Gastrocnemius medialis (tissue), 4 donors: ENCODE data around the gene DLD. TPM values are rescaled to one million over a fixed set of nuclear protein-coding genes. Genes with fewer than 3 reads are reported as not detected.

Experiments
- ATAC-seq, 2 donors: fragments of 150-250 bp; one replicate each; pipeline ENCODE4 v1.9.1; 2016
- DNase-seq, 2 donors: peaks; one replicate each; pipeline ENCODE4 v3.0.0-alpha.2; 2019
- H3K27ac ChIP-seq, 4 donors: fragments of 200-600 bp; sonication (generic); 1 replicate in 1 of 4; 2 replicates in 3 of 4; pipeline ENCODE4 v1.5.1; 2016 to 2018; ENCODE audit warnings: mild to moderate bottlenecking in 2 of 4, moderate library complexity in 1 of 4
- H3K27me3 ChIP-seq, 3 donors: fragments of 200-600 bp; sonication (generic) in 2 of 3; 1 replicate in 1 of 3; 2 replicates in 2 of 3; pipeline versions ENCODE4 v1.5.1 to v1.6.0; 2016 to 2019; ENCODE audit warnings: mild to moderate bottlenecking in 1 of 3, moderate library complexity in 1 of 3
- H3K36me3 ChIP-seq, 2 donors: fragments of 200-600 bp; sonication (generic) in 1 of 2; one replicate each; pipeline ENCODE4 v1.5.1; 2017 to 2018
- H3K4me1 ChIP-seq, 2 donors: fragments of 200-600 bp; sonication (generic) in 1 of 2; one replicate each; pipeline ENCODE4 v1.5.1; 2016 to 2017; ENCODE audit warnings: mild to moderate bottlenecking in 2 of 2
- H3K4me3 ChIP-seq, 4 donors: fragments of 200-600 bp; sonication (generic) in 3 of 4; 1 replicate in 1 of 4; 2 replicates in 3 of 4; pipeline ENCODE4 v1.5.1; 2016 to 2019; ENCODE audit warnings: mild to moderate bottlenecking in 2 of 4
- H3K9me3 ChIP-seq, 3 donors: fragments of 200-600 bp; sonication (generic) in 2 of 3; 1 replicate in 1 of 3; 2 replicates in 2 of 3; pipeline ENCODE4 v1.5.1; 2016 to 2019
- CTCF ChIP-seq, 5 experiments: fragments of 450-650 bp in 3 of 5; fragments of 200-600 bp in 2 of 5; sonication (generic) in 2 of 5; IDR thresholded peaks in 4 of 5; conservative IDR thresholded peaks in 1 of 5; 1 replicate in 4 of 5; 2 replicates in 1 of 5; pipeline ENCODE4 v1.5.1; 2016 to 2019; ENCODE audit warnings: antibody characterized with exemption in 5 of 5, mild to moderate bottlenecking in 3 of 5, moderate library complexity in 3 of 5
- POLR2A ChIP-seq, 2 donors: fragments of 450-650 bp; IDR thresholded peaks; one replicate each; pipeline ENCODE4 v1.6.1; 2017; ENCODE audit warnings: antibody characterized with exemption in 2 of 2, mild to moderate bottlenecking in 2 of 2, moderate library complexity in 2 of 2
- in situ Hi-C, 4 donors: fragments of 200-750 bp; cut with MboI; loops; one replicate each; pipeline versions ENCODE4 v1.15.0 to v1.8.0; 2017; ENCODE audit warnings: low sequenced_read_pairs in 4 of 4
- intact Hi-C: fragments of 100-400 bp; cut with DNase I; formaldehyde crosslinking; loops from one replicate; pipeline ENCODE4 v1.15.1; 2023; ENCODE audit warnings: low total_unique reads
- total RNA-seq, 4 donors: library from RNA; depleted of rRNA; stranded (reverse); fragments of >200 nt; gene quantifications; one replicate each; pipeline versions ENCODE4 v1.1.0 to v1.2.3, GENCODE V29; 2016

The DLD gene
- total RNA-seq, 4 donors from 2014 or later = 110 to 157 (median 146) TPM

GRCh38 chr7:107937531-107937930 is 46.5 kb downstream of the DLD start:
- H3K27ac ChIP-seq = peak overlapping the region; percentile 47 to 65 (median 59)
- intact Hi-C loops = no loop called here
- no peak for DNase-seq
- ATAC-seq = peak in 1 of 2 donors; percentile 49
- in situ Hi-C loops = no loop called here
- TF ChIP-seq POLR2A (IDR thresholded peaks at IDR 0.05) (no peak), CTCF (IDR thresholded peaks at IDR 0.05 in 4 of 5, conservative IDR thresholded peaks at IDR 0.05 in 1 of 5) (no peak)
- no peaks in the 10 kb centered on the region for H3K9me3 ChIP-seq
- H3K4me1 ChIP-seq = peaks cover 26 to 39% of the 10 kb centered on the region in 2 donors
- H3K27me3 ChIP-seq = no peaks in the 10 kb centered on the region
- no peak overlapping the region for H3K4me3 ChIP-seq
- H3K36me3 ChIP-seq = peaks cover 0 to 32% of the 10 kb centered on the region in 2 donors

- Histone ChIP-seq H3K9me3 (no peaks in the 10 kb centered on the region), H3K4me1 (peaks cover 26 to 39% of the 10 kb centered on the region in 2 donors), H3K27me3 (no peaks in the 10 kb centered on the region), H3K27ac (peak overlapping the region; percentile 47 to 65 (median 59)), H3K36me3 (peaks cover 0 to 24% of the 10 kb centered on the region in 2 donors), H3K4me3 (no peak overlapping the region)
- TF ChIP-seq CTCF (IDR thresholded peaks at IDR 0.05 in 4 of 5, conservative IDR thresholded peaks at IDR 0.05 in 1 of 5) (no peak), POLR2A (IDR thresholded peaks at IDR 0.05) (no peak)
- intact Hi-C loops = no loop called here
- DNase-seq (no peak), ATAC-seq (peak; percentile 42 to 61)
- in situ Hi-C loops = no loop called here
Measured at GRCh38 chr7:107938456-107939250, 47.7 kb downstream of the DLD start.

GRCh38 chr7:107939573-107940489 is 48.8 kb downstream of the DLD start:
- H3K36me3 ChIP-seq = peaks cover 0 to 23% of the 10 kb centered on the region in 2 donors
- no peak for DNase-seq
- peak in 1 of 2 donors; percentile 57 for ATAC-seq
- H3K9me3 ChIP-seq = no peaks in the 10 kb centered on the region
- intact Hi-C loops (no loop called here), in situ Hi-C loops (no loop called here)
- TF ChIP-seq POLR2A (IDR thresholded peaks at IDR 0.05) = no peak
- no peak for TF ChIP-seq CTCF (IDR thresholded peaks at IDR 0.05 in 4 of 5, conservative IDR thresholded peaks at IDR 0.05 in 1 of 5)
- no peak overlapping the region for H3K4me3 ChIP-seq
- H3K4me1 ChIP-seq = peaks cover 26 to 47% of the 10 kb centered on the region in 2 donors
- peak overlapping the region; percentile 47 to 65 (median 59) for H3K27ac ChIP-seq
- H3K27me3 ChIP-seq = no peaks in the 10 kb centered on the region

GRCh38 chr7:107940951-107941350 is 50.0 kb downstream of the DLD start:
- no peak overlapping the region for H3K4me3 ChIP-seq
- intact Hi-C loops = no loop called here
- H3K4me1 ChIP-seq = peaks cover 26 to 49% of the 10 kb centered on the region in 2 donors
- H3K27ac ChIP-seq = peak overlapping the region; percentile 47 to 65 (median 59)
- no peaks in the 10 kb centered on the region for H3K27me3 ChIP-seq
- ATAC-seq (no peak), DNase-seq (no peak)
- peaks cover 0 to 23% of the 10 kb centered on the region in 2 donors for H3K36me3 ChIP-seq
- TF ChIP-seq CTCF (IDR thresholded peaks at IDR 0.05 in 4 of 5, conservative IDR thresholded peaks at IDR 0.05 in 1 of 5) (no peak), POLR2A (IDR thresholded peaks at IDR 0.05) (no peak)
- H3K9me3 ChIP-seq = no peaks in the 10 kb centered on the region
- in situ Hi-C loops = no loop called here
